PC-9 (cell line): ENCODE data around the gene SGPL1. TPM values are rescaled to one million over a fixed set of nuclear protein-coding genes. Genes with fewer than 3 reads are reported as not detected.

ENCODE experiments used
- BruUV-seq: library from RNA; stranded (reverse); fragments of 400-500 nt; replicated peaks from 2 replicates; lab custom pipeline; 2021; lab: Mats Ljungman, UMichigan
- CTCF ChIA-PET: fragments of 300-600 bp; sonication (Branson Sonifier 250); formaldehyde crosslinking; loops from one replicate; lab custom pipeline; 2022; ENCODE audit warnings: antibody characterized with exemption; lab: Charles Lee
- POLR2A ChIA-PET: fragments of 300-600 bp; sonication (Branson Sonifier 250); formaldehyde crosslinking; loops from one replicate; lab custom pipeline; 2022; ENCODE audit warnings: antibody characterized with exemption; ENCODE audit not compliant: unreplicated experiment; lab: Charles Lee
- DNase-seq, 2 experiments: peaks; one replicate each; pipeline versions ENCODE4 v3.0.0 to v3.0.0-alpha.2; 2015 to 2022; ENCODE audit warnings: mixed read lengths in 1 of 2
- H2AFZ ChIP-seq: fragments of 200-600 bp; sonication (generic); 2 replicates; pipeline ENCODE4 v1.8.1; 2017; ENCODE audit warnings: antibody characterized with exemption
- H3F3A ChIP-seq: fragments of 200-600 bp; sonication (generic); 2 replicates; pipeline ENCODE4 v1.8.1; 2017; ENCODE audit warnings: antibody characterized with exemption, mild to moderate bottlenecking, low read depth; ENCODE audit not compliant: insufficient read depth
- H3K27ac ChIP-seq: fragments of 200-600 bp; sonication (generic); 2 replicates; pipeline ENCODE4 v1.6.1; 2016; ENCODE audit warnings: mixed run types
- H3K27me3 ChIP-seq: fragments of 200-600 bp; sonication (generic); 2 replicates; pipeline ENCODE4 v1.6.1; 2016; ENCODE audit warnings: low read depth, mixed run types; ENCODE audit not compliant: insufficient read depth
- H3K36me3 ChIP-seq: fragments of 200-600 bp; sonication (generic); 2 replicates; pipeline ENCODE4 v1.6.1; 2016; ENCODE audit warnings: low read depth, mixed run types
- H3K4me1 ChIP-seq: fragments of 200-600 bp; sonication (generic); replicated peaks from 2 replicates; pipeline ENCODE4 v1.6.1; 2016; ENCODE audit warnings: mixed run types; ENCODE audit not compliant: insufficient read depth
- H3K4me2 ChIP-seq: fragments of 200-600 bp; sonication (generic); 2 replicates; pipeline ENCODE4 v1.6.1; 2017; ENCODE audit warnings: mixed run types
- H3K4me3 ChIP-seq: fragments of 200-600 bp; sonication (generic); 2 replicates; pipeline ENCODE4 v1.6.1; 2016; ENCODE audit warnings: mixed run types
- H3K79me2 ChIP-seq: fragments of 200-600 bp; sonication (generic); 2 replicates; pipeline ENCODE4 v1.6.1; 2017; ENCODE audit warnings: low read depth, mixed run types
- H3K9me2 ChIP-seq: fragments of 200-600 bp; sonication (generic); 2 replicates; pipeline ENCODE4 v1.8.1; 2017; ENCODE audit warnings: mild to moderate bottlenecking; ENCODE audit not compliant: insufficient read depth
- H3K9me3 ChIP-seq: fragments of 200-600 bp; sonication (generic); 2 replicates; pipeline ENCODE4 v1.8.1; 2016; ENCODE audit warnings: low read depth; ENCODE audit not compliant: insufficient read depth
- H4K20me1 ChIP-seq: fragments of 200-600 bp; sonication (generic); 2 replicates; pipeline ENCODE4 v1.8.1; 2017; ENCODE audit not compliant: insufficient read depth
- EZH2 ChIP-seq: fragments of 200-600 bp; sonication (generic); IDR thresholded peaks from 2 replicates; pipeline ENCODE4 v1.8.0; 2017; ENCODE audit warnings: antibody characterized with exemption, low read depth
- intact Hi-C: fragments of 100-400 bp; cut with micrococcal nuclease; formaldehyde crosslinking; loops from one replicate; pipeline ENCODE4 v1.10.0; 2022; ENCODE audit not compliant: unreplicated experiment
- total RNA-seq: library from RNA; stranded (reverse); gene quantifications from 2 replicates; pipeline ENCODE4 v1.2.3, GENCODE V29; 2021
- TF ChIP-seq, protein P1 (sequence below): fragments of 200-600 bp; sonication (generic); conservative IDR thresholded peaks from 2 replicates; pipeline ENCODE4 v1.6.1; 2017; ENCODE audit warnings: mixed run types, antibody characterized with exemption, mild to moderate bottlenecking, moderate library complexity

The SGPL1 gene
- total RNA-seq, 1 experiment from 2014 or later: 96.9 TPM

DNA sequence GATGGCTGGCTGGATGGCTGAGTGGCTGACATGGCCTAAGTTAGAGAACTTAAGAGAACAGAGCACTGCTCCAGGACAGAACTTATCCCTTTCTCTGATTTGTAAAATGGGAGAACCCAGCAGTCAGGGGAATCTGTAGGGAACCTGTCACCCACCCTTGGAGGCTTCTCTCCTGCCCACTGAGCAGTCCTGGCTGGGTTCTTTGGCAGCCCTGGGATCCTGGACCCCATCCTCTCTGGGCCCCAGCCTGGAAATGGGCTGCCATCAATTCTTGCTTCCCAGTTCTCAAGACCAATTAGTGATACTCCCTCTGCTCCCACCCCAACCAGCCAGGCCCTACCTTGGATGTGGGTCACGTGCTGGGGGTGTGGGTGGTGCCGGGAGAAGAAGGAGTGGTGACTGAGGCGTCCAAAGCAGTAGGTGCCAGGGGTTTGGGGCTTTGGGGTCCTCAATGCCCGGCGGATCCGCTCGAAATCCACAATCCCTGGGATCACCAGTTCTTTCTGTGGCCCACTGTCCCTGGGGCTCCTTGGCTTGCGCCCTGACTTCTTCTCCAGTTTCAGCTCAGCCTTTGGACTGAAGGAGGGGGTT lies 34.2 kb upstream of the SGPL1 start:
- Histone ChIP-seq H2AFZ (no peak overlapping the region), H3K27me3 (no peaks in the 10 kb centered on the region), H3K4me1 (peaks cover 44% of the 10 kb centered on the region), H3K79me2 (no peaks in the 10 kb centered on the region), H3K4me3 (no peak overlapping the region), H3K4me2 (no peak overlapping the region), H4K20me1 (no peaks in the 10 kb centered on the region), H3F3A (peaks cover 10% of the 10 kb centered on the region), H3K9me3 (no peaks in the 10 kb centered on the region), H3K9me2 (no peaks in the 10 kb centered on the region), H3K27ac (no peak overlapping the region), H3K36me3 (no peaks in the 10 kb centered on the region)
- BruUV-seq: no TSS peak
- POLR2A ChIA-PET: no interaction called here
- CTCF ChIA-PET: interaction anchor here (0.6 kb wide), 1 partner anchor 244 kb away, joined by 4 read pairs; no protein-coding TSS in a partner anchor
- no peak for DNase-seq
- intact Hi-C loops: no loop called here
- no peak for TF ChIP-seq EZH2
- TF ChIP-seq, protein P1, sequence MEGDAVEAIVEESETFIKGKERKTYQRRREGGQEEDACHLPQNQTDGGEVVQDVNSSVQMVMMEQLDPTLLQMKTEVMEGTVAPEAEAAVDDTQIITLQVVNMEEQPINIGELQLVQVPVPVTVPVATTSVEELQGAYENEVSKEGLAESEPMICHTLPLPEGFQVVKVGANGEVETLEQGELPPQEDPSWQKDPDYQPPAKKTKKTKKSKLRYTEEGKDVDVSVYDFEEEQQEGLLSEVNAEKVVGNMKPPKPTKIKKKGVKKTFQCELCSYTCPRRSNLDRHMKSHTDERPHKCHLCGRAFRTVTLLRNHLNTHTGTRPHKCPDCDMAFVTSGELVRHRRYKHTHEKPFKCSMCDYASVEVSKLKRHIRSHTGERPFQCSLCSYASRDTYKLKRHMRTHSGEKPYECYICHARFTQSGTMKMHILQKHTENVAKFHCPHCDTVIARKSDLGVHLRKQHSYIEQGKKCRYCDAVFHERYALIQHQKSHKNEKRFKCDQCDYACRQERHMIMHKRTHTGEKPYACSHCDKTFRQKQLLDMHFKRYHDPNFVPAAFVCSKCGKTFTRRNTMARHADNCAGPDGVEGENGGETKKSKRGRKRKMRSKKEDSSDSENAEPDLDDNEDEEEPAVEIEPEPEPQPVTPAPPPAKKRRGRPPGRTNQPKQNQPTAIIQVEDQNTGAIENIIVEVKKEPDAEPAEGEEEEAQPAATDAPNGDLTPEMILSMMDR: no peak

DNA sequence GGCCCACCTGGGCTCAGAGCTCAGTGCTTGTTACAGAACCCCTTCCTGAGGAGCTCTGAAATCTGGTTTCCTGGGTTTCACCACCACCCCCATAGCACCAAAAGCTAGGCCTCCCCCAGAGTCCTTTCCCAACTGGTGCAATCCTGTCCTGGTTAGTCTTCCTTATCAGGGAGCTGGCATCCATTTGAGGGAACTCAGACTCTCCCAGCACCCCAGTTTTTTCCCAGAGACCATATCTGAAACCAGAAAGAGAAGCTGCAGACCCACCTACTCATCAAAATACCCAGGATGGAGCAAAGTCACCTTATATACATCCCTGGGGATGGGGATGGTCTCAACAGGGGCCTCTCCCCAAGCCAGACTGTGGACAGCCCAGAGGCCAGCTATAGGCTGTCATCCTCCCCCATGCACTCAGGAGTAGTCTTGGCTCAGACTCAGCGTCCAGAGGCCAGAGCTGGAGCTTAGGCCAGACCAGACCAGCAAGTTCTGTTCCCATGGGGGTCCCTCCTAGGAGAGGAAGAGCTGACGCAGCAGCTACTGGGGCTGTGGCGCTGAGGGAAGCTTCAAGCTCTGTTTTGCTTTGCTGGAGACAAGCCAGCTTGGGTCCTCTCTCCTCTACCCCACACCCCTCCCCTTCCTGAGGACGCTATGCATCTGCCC lies 33.5 kb upstream of the SGPL1 start:
- Histone ChIP-seq H3K9me2 (no peaks in the 10 kb centered on the region), H3K27ac (no peak overlapping the region), H3K27me3 (no peaks in the 10 kb centered on the region), H4K20me1 (no peaks in the 10 kb centered on the region), H3K4me2 (no peak overlapping the region), H3K79me2 (no peaks in the 10 kb centered on the region), H3K4me1 (peaks cover 44% of the 10 kb centered on the region), H3F3A (peaks cover 14% of the 10 kb centered on the region), H3K4me3 (no peak overlapping the region), H3K36me3 (no peaks in the 10 kb centered on the region), H2AFZ (no peak overlapping the region), H3K9me3 (no peaks in the 10 kb centered on the region)
- no TSS peak for BruUV-seq
- TF ChIP-seq, protein P1: no peak
- TF ChIP-seq EZH2: no peak
- CTCF ChIA-PET: no interaction called here
- intact Hi-C loops: no loop called here
- no peak for DNase-seq
- POLR2A ChIA-PET: no interaction called here

DNA sequence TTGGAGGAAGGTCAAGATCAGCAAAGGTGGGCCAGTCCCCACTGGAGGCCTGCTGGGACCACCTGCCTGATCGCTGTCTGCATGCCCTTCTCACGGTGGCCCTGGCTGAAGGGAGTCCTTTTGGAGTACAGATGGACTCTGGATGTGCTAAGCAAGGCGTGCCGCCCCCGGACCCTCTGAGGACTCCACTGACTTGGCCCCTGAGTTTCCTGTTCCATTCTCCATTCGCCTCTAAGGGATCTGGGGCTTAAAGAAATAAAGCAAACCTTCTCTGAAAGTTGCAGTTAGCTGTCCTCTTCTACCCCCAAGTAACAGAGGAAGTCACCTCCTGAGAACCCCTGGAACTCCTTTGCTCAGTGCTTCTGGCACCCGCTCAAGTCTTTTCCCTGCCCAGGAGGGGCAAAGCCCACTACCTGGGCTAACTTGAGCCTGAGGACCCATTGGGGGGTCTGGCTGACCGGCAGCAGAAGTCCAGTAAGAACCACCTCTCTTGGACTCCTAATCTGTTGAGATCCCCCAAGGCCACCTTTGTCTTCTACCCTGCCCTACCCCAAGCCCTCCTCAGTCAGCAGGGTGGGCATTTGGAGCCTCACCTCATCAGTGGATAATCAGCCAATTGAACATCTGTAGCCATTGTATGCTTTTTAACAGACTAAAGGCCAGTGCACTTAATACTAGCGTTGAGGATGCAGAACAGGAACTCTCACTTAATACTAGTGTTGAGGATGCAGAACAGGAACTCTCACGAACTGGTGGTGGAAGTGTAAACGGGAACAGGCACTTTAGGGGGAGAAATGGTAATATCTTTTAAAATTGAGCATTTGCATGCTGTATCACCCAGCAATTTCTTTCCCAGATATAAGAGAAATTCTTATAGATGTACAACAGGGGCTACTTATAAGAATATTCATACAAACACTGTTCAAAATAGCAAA lies 32.7 kb upstream of the SGPL1 start:
- no TSS peak for BruUV-seq
- Histone ChIP-seq H3K79me2 (no peaks in the 10 kb centered on the region), H2AFZ (no peak overlapping the region), H3K4me2 (no peak overlapping the region), H4K20me1 (no peaks in the 10 kb centered on the region), H3K27ac (no peak overlapping the region), H3K9me3 (no peaks in the 10 kb centered on the region), H3K9me2 (no peaks in the 10 kb centered on the region), H3K27me3 (no peaks in the 10 kb centered on the region), H3K36me3 (no peaks in the 10 kb centered on the region), H3K4me1 (peaks cover 38% of the 10 kb centered on the region), H3K4me3 (no peak overlapping the region), H3F3A (peaks cover 17% of the 10 kb centered on the region; the same call in 1 of the 2 replicates)
- TF ChIP-seq, protein P1: no peak
- TF ChIP-seq EZH2: no peak
- intact Hi-C loops: no loop called here
- ChIA-PET CTCF (no interaction called here), POLR2A (no interaction called here)
- no peak for DNase-seq
